Loucy (cell line): ENCODE data around the gene SH3BGRL.

Source experiments
- CTCF ChIP-seq: fragments of 200-600 bp; sonication (generic); conservative IDR thresholded peaks from 2 replicates; pipeline ENCODE4 v1.5.1; 2014; ENCODE audit warnings: mild to moderate bottlenecking, antibody characterized with exemption, low read length
- EZH2phosphoT487 ChIP-seq: fragments of 200-600 bp; IDR thresholded peaks from 2 replicates; pipeline ENCODE4 v1.6.1; 2018; ENCODE audit warnings: antibody characterized with exemption, mild to moderate bottlenecking, moderate library complexity, borderline replicate concordance

- TF ChIP-seq CTCF (no peak), EZH2phosphoT487 (no peak)
Measured at GRCh38 chrX:81291996-81292395, 90.1 kb downstream of the SH3BGRL start.
